ENCODE measurements around the gene SYNE3. TPM values are rescaled to one million over a fixed set of nuclear protein-coding genes. Genes with fewer than 3 reads are reported as not detected.

Gene SYNE3
- total and polyA plus RNA-seq, 9 donors, result 3.7 to 26.0 (median 10.0) TPM

DNA sequence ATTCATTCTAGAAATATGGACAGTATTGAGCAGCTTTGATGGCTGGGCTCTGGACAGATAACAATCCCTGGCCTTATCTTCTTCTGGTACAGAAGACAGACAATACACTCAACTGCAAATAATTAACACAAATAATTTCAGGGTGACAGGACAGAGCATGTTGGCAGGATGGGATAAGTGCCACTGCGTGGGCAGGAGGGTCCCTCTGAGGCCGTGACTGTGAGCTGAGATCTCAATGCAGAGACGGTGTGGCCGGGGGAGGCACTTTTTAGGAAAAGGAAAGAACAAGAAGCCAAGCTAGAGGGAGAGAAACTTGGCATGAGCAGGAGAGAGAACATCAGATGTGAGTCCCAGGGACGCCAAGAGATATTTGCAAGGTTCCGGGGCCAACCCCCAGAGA, 8.1 kb downstream of the SYNE3 start:
- Histone ChIP-seq H3K4me3 (no peak overlapping the region), H3K4me1 (ENCODE audit: insufficient read depth) (peaks cover 8% of the 10 kb centered on the region)
- DNase-seq, result peak in 2 of 5 donors; percentile 15 to 28

DNA sequence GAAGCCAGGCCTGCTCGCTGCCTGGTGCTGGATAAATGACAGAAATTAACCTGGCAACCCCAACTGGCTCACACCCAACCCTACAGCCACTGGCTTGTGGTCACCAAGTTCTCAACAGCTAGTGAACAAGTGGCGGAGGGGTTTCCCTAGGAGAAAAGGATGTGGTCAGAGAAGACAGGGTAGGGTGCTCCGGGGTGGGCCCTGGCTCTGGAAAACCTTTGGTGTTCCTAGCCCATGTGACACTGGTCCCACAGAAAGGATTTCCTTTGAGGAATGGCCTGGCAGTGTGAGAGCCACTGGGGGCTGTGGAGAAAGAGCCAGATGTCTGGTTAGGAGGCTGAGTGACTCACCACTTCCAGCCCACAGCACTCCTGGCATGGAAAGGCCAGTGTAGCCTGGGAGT, 8.7 kb downstream of the SYNE3 start:
- DNase-seq, result peak in 1 of 5 donors; percentile 38
- no peaks in the 10 kb centered on the region for H3K9me3 ChIP-seq
- H3K27me3 ChIP-seq, result no peaks in the 10 kb centered on the region
- WGBS, 3 donors, result 59 to 79% (median 75%) methylated on average over 3 of the region's 3 CpGs
- no peaks in the 10 kb centered on the region for H3K36me3 ChIP-seq
- no peak overlapping the region for H3K27ac ChIP-seq
- H3K4me1 ChIP-seq (ENCODE audit: insufficient read depth), result peaks cover 8% of the 10 kb centered on the region
- no peak for TF ChIP-seq EP300 (IDR thresholded peaks at IDR 0.05)
- peak; percentile 9 for TF ChIP-seq POLR2A (IDR thresholded peaks at IDR 0.05)
- TF ChIP-seq, protein P1, sequence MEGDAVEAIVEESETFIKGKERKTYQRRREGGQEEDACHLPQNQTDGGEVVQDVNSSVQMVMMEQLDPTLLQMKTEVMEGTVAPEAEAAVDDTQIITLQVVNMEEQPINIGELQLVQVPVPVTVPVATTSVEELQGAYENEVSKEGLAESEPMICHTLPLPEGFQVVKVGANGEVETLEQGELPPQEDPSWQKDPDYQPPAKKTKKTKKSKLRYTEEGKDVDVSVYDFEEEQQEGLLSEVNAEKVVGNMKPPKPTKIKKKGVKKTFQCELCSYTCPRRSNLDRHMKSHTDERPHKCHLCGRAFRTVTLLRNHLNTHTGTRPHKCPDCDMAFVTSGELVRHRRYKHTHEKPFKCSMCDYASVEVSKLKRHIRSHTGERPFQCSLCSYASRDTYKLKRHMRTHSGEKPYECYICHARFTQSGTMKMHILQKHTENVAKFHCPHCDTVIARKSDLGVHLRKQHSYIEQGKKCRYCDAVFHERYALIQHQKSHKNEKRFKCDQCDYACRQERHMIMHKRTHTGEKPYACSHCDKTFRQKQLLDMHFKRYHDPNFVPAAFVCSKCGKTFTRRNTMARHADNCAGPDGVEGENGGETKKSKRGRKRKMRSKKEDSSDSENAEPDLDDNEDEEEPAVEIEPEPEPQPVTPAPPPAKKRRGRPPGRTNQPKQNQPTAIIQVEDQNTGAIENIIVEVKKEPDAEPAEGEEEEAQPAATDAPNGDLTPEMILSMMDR (IDR thresholded peaks at IDR 0.05), result no peak
- H3K4me3 ChIP-seq, result no peak overlapping the region
- intact Hi-C loops (cut with DNase I), result no loop called here

More for the DNA sequence above, 8.1 kb downstream of the SYNE3 start:
- intact Hi-C loops (cut with DNase I), result no loop called here
- H3K27ac ChIP-seq, result no peak overlapping the region
- H3K9me3 ChIP-seq, result no peaks in the 10 kb centered on the region
- TF ChIP-seq, protein P1 (IDR thresholded peaks at IDR 0.05), result no peak
- TF ChIP-seq EP300 (IDR thresholded peaks at IDR 0.05), result no peak
- no peak for TF ChIP-seq POLR2A (IDR thresholded peaks at IDR 0.05)
- H3K36me3 ChIP-seq, result no peaks in the 10 kb centered on the region
- no peaks in the 10 kb centered on the region for H3K27me3 ChIP-seq
- WGBS, 3 donors, result 74 to 88% (median 84%) methylated on average over 6 of the region's 6 CpGs

DNA sequence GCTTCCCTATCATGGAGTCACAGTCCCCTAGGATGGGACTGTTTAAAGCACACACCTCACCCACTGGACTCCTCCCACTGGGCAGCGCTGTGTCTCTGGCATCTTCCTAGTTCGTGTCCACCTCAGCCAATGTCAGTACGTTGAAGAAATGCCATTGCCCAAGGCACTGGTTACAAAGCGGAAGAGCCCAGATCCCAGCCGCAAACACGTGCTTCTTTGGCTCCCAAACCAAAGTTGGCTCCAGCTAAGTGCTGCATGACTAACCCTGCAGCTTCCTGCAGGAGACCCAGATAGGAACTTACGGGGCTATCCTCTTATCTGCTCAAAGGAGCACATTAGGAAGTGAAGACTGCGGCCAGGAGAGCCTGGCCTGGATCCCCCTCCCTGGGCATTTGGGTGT, 9.3 kb downstream of the SYNE3 start:
- no peak overlapping the region for H3K27ac ChIP-seq
- DNase-seq, result peak; percentile 58 to 75 (median 63)
- WGBS, 3 donors, result 11 to 22% (median 20%) methylated on average over 8 of the region's 8 CpGs
- no peak for TF ChIP-seq EP300 (IDR thresholded peaks at IDR 0.05)
- TF ChIP-seq, protein P1 (IDR thresholded peaks at IDR 0.05), result no peak
- H3K27me3 ChIP-seq, result no peaks in the 10 kb centered on the region
- H3K36me3 ChIP-seq, result no peaks in the 10 kb centered on the region
- no peaks in the 10 kb centered on the region for H3K9me3 ChIP-seq
- peaks cover 8% of the 10 kb centered on the region for H3K4me1 ChIP-seq (ENCODE audit: insufficient read depth)
- intact Hi-C loops (cut with DNase I), result no loop called here
- no peak overlapping the region for H3K4me3 ChIP-seq

DNA sequence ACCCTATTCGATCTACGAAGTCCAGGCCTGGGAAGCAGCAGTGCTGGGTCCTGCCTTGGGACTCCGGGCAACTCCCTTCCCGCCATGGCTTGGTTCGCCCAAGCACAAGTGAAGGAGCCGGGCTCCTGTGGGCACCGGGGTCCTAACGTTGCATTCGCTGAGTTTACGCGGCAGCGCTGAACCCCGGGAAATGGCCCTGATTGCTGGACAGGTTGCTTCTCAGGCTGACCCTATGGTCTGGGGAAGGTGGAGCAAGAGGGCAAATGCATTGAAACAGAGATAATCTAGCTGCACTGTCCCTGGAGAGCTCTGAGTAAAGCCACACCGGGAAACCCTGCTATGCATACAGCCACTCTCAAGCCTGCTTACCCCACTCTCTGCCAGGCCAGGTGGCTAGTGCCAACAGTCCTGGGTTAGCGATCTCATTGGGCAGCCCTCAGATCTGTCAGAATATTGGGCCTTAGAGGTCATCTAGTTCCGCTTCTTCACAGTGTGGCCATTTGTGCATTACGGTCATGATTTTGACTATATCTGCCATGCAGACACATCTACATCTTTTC, 11.3 kb downstream of the SYNE3 start:
- Histone ChIP-seq H3K4me3 (no peak overlapping the region), H3K4me1 (ENCODE audit: insufficient read depth) (peaks cover 10% of the 10 kb centered on the region)

More for the DNA sequence above, 11.3 kb downstream of the SYNE3 start:
- Histone ChIP-seq H3K27ac (no peak overlapping the region), H3K36me3 (no peaks in the 10 kb centered on the region), H3K27me3 (no peaks in the 10 kb centered on the region), H3K9me3 (no peaks in the 10 kb centered on the region)
- no peak for DNase-seq
- intact Hi-C loops (cut with DNase I), result no loop called here
- TF ChIP-seq, protein P1 (IDR thresholded peaks at IDR 0.05), result no peak
- TF ChIP-seq POLR2A (IDR thresholded peaks at IDR 0.05) (no peak), EP300 (IDR thresholded peaks at IDR 0.05) (no peak)
- 90 to 95% (median 91%) methylated on average over 17 of the region's 17 CpGs for WGBS, 3 donors
